Endothelial cell of umbilical vein (primary cell): ENCODE results near the gene CBS. TPM values are rescaled to one million over a fixed set of nuclear protein-coding genes. Genes with fewer than 3 reads are reported as not detected.

ENCODE experiments used
- BruUV-seq: library from RNA; stranded (reverse); fragments of 400-500 nt; replicated peaks from 2 replicates; lab custom pipeline; 2021; lab: Mats Ljungman, UMichigan
- CTCF ChIA-PET: fragments of 300-600, 350-600 bp; sonication (Branson Sonifier 250); formaldehyde crosslinking; loops from one replicate; lab custom pipeline; 2021; ENCODE audit warnings: antibody characterized with exemption, inconsistent platforms; lab: Charles Lee
- POLR2A ChIA-PET: fragments of 300-600, 350-600 bp; sonication (Branson Sonifier 250); formaldehyde crosslinking; loops from one replicate; lab custom pipeline; 2021; ENCODE audit warnings: antibody characterized with exemption, inconsistent platforms; lab: Charles Lee
- DNase-seq: peaks from one replicate; pipeline ENCODE4 v3.0.0-alpha.2; 2011; ENCODE audit warnings: low read depth, low spot score
- FAIRE-seq: peaks from 2 replicates; lab custom pipeline; 2011; peaks lifted over from hg19 to GRCh38; lab: Jason Lieb, UNC
- H2AFZ ChIP-seq: 2 replicates; pipeline ENCODE4 v1.6.0; 2012; ENCODE audit warnings: low read depth, low read length, control low read depth, inconsistent platforms
- H3K27ac ChIP-seq: 2 replicates; pipeline ENCODE4 v1.5.1; 2011; ENCODE audit warnings: low read depth, mild to moderate bottlenecking, control low read depth, low read length, moderate library complexity; ENCODE audit not compliant: insufficient read depth
- H3K27me3 ChIP-seq, 2 experiments: 2 replicates each; pipeline versions ENCODE4 v1.6.0 to v1.6.1; 2011; ENCODE audit warnings: low read length in 2 of 2, mixed read lengths in 1 of 2; ENCODE audit not compliant: control insufficient read depth in 2 of 2, insufficient read depth in 2 of 2
- H3K36me3 ChIP-seq, 2 experiments: 2 replicates in 1 of 2; 3 replicates in 1 of 2; pipeline ENCODE4 v1.5.1; 2011; ENCODE audit warnings: low read length in 2 of 2, mild to moderate bottlenecking in 1 of 2, moderate library complexity in 1 of 2; ENCODE audit not compliant: control insufficient read depth in 2 of 2, insufficient read depth in 2 of 2; ENCODE audit errors: extremely low read depth in 1 of 2
- H3K4me1 ChIP-seq: 3 replicates; pipeline ENCODE4 v1.5.1; 2011; ENCODE audit warnings: mild to moderate bottlenecking, low read length; ENCODE audit not compliant: control insufficient read depth, insufficient read depth; ENCODE audit errors: extremely low read depth
- H3K4me2 ChIP-seq: 2 replicates; pipeline ENCODE4 v1.6.1; 2011; ENCODE audit warnings: low read length, control low read depth, mixed read lengths; ENCODE audit not compliant: insufficient read depth
- H3K4me3 ChIP-seq, 3 experiments: fragments of 200-600 bp in 1 of 3; sonication (generic), shearing (Covaris generic) in 1 of 3; replicated peaks in 1 of 3; 2 replicates each; pipeline ENCODE4 v1.5.1; 2011 to 2016; ENCODE audit warnings: control low read depth in 3 of 3, low read length in 3 of 3, mild to moderate bottlenecking in 2 of 3, inconsistent platforms in 1 of 3, low read depth in 1 of 3, moderate library complexity in 1 of 3; ENCODE audit not compliant: insufficient read depth in 1 of 3
- H3K79me2 ChIP-seq: 2 replicates; pipeline ENCODE4 v1.6.0; 2012; ENCODE audit warnings: low read length, inconsistent platforms; ENCODE audit not compliant: control insufficient read depth, insufficient read depth
- H3K9ac ChIP-seq: replicated peaks from 2 replicates; pipeline ENCODE3; 2011; ENCODE audit warnings: low read length, control low read depth; ENCODE audit not compliant: insufficient read depth; ENCODE audit errors: extremely low read depth
- H3K9me1 ChIP-seq: replicated peaks from 3 replicates; pipeline ENCODE4 v1.6.0; 2011; ENCODE audit warnings: mild to moderate bottlenecking, low read length; ENCODE audit not compliant: control insufficient read depth, insufficient read depth; ENCODE audit errors: extremely low read depth
- H3K9me3 ChIP-seq: replicated peaks from 2 replicates; pipeline ENCODE4 v1.5.1; 2012; ENCODE audit warnings: low read length, inconsistent platforms; ENCODE audit not compliant: control insufficient read depth, insufficient read depth
- H4K20me1 ChIP-seq: replicated peaks from 2 replicates; pipeline ENCODE3; 2011; ENCODE audit warnings: mild to moderate bottlenecking, low read length; ENCODE audit not compliant: control insufficient read depth, insufficient read depth; ENCODE audit errors: extremely low read depth
- EZH2 ChIP-seq: IDR thresholded peaks from 2 replicates; pipeline ENCODE4 v1.6.1; 2012; ENCODE audit warnings: borderline replicate concordance, low read depth, mild to moderate bottlenecking, moderate library complexity, low read length, inconsistent platforms; ENCODE audit not compliant: severe bottlenecking
- FOS ChIP-seq: IDR thresholded peaks from 2 replicates; pipeline ENCODE4 v1.6.1; 2011; ENCODE audit warnings: mild to moderate bottlenecking, low read length, moderate library complexity, borderline replicate concordance; ENCODE audit not compliant: insufficient read depth
- GATA2 ChIP-seq: IDR thresholded peaks from 2 replicates; pipeline ENCODE4 v1.7.0; 2011; ENCODE audit warnings: low read depth, mild to moderate bottlenecking, moderate library complexity, mixed read lengths, low read length; ENCODE audit not compliant: insufficient read length, insufficient read depth
- JUN ChIP-seq: IDR thresholded peaks from 2 replicates; pipeline ENCODE4 v1.6.1; 2011; ENCODE audit warnings: borderline replicate concordance, low read depth; ENCODE audit not compliant: insufficient read length, insufficient read depth
- MYC ChIP-seq: IDR thresholded peaks from one replicate; pipeline ENCODE4 v1.6.1; 2011; ENCODE audit warnings: mild to moderate bottlenecking, low read depth, low read length
- POLR2A ChIP-seq: IDR thresholded peaks from 2 replicates; pipeline ENCODE4 v1.6.1; 2012; ENCODE audit warnings: low read depth, mild to moderate bottlenecking, control low read depth, low read length
- POLR2AphosphoS5 ChIP-seq: IDR thresholded peaks from 2 replicates; pipeline ENCODE4 v1.6.1; 2012; ENCODE audit warnings: low read depth, mild to moderate bottlenecking, control low read depth, low read length, moderate library complexity; ENCODE audit not compliant: insufficient read depth
- dilution Hi-C: fragments of 300-500 bp; cut with MboI; formaldehyde crosslinking; loops from one replicate; pipeline ENCODE4 v1.15.0; 2019; ENCODE audit warnings: low sequenced_read_pairs; ENCODE audit not compliant: extremely low pct_ligation_motif_present
- intact Hi-C: fragments of 100-400 bp; cut with micrococcal nuclease; formaldehyde crosslinking; loops from one replicate; pipeline ENCODE4 v1.10.0; 2022
- polyA plus RNA-seq, 4 experiments: library from polyadenylated mRNA; depleted of rRNA in 3 of 4; stranded (reverse) in 3 of 4; unstranded in 1 of 4; fragments of >200 nt; gene quantifications; 2 replicates each; pipeline versions ENCODE4 v1.2.1 to v1.2.3, GENCODE V29; 2011 to 2012; ENCODE audit warnings: missing spikeins in 1 of 4
- total RNA-seq: library from RNA; stranded (reverse); gene quantifications from 2 replicates; pipeline ENCODE4 v1.2.3, GENCODE V29; 2021
- TF ChIP-seq, protein P1 (sequence below), 2 donors: IDR thresholded peaks; 1 replicate in 1 of 2; 2 replicates in 1 of 2; pipeline ENCODE4 v1.5.1; 2011; ENCODE audit warnings: low read length in 2 of 2, mild to moderate bottlenecking in 2 of 2, moderate library complexity in 2 of 2, control low read depth in 1 of 2, inconsistent platforms in 1 of 2, low read depth in 1 of 2; ENCODE audit not compliant: insufficient read depth in 1 of 2; ENCODE audit errors: extremely low read depth in 1 of 2
- TF ChIP-seq, protein P2 (sequence below): IDR thresholded peaks from 2 replicates; pipeline ENCODE4 v1.6.1; 2011; ENCODE audit not compliant: insufficient read depth, insufficient read length

Gene CBS
- total and polyA plus RNA-seq, 2 donors (not counting 3 experiments of a cell fraction or from before 2014, with no cell fraction given) = 22.0 to 92.9 TPM

DNA sequence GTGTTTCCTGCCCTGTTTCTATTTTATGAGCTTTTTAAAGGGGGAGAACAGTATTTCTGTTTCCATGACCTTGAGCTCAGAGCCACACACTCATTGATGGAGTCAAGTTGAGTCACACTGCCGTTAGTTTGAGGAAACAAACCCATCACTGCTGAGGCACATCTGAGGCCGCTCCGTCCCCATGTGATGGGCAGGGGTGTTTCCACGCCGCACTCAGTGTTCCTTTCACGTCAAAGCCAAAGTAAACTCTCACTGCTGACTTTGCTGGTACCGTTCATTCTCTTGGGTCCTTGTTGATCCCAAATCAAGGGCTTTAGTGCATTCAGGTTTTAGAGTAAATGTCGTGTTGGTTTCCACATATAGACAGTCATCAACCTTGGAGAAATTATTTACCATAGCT, 52.5 kb downstream of the CBS start:
- H3K4me1 ChIP-seq = no peaks in the 10 kb centered on the region
- no peak overlapping the region for H3K4me2 ChIP-seq
- DNase-seq (no peak), FAIRE-seq (no peak)
- H3K9ac ChIP-seq = no peak overlapping the region
- no peaks in the 10 kb centered on the region for H3K9me3 ChIP-seq
- POLR2A ChIA-PET = no interaction called here
- no peaks in the 10 kb centered on the region for H4K20me1 ChIP-seq
- TF ChIP-seq JUN (no peak), MYC (no peak), GATA2 (no peak), POLR2A (no peak), POLR2AphosphoS5 (no peak), EZH2 (no peak), FOS (no peak)
- TF ChIP-seq, protein P1, sequence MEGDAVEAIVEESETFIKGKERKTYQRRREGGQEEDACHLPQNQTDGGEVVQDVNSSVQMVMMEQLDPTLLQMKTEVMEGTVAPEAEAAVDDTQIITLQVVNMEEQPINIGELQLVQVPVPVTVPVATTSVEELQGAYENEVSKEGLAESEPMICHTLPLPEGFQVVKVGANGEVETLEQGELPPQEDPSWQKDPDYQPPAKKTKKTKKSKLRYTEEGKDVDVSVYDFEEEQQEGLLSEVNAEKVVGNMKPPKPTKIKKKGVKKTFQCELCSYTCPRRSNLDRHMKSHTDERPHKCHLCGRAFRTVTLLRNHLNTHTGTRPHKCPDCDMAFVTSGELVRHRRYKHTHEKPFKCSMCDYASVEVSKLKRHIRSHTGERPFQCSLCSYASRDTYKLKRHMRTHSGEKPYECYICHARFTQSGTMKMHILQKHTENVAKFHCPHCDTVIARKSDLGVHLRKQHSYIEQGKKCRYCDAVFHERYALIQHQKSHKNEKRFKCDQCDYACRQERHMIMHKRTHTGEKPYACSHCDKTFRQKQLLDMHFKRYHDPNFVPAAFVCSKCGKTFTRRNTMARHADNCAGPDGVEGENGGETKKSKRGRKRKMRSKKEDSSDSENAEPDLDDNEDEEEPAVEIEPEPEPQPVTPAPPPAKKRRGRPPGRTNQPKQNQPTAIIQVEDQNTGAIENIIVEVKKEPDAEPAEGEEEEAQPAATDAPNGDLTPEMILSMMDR (IDR thresholded peaks at IDR 0.05; ENCODE audit: extremely low read depth in 1 of 2, insufficient read depth in 1 of 2, low read depth in 1 of 2, low read length in 2 of 2) = no peak
- TF ChIP-seq, protein P2, sequence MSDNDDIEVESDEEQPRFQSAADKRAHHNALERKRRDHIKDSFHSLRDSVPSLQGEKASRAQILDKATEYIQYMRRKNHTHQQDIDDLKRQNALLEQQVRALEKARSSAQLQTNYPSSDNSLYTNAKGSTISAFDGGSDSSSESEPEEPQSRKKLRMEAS = no peak
- H3K79me2 ChIP-seq = no peaks in the 10 kb centered on the region
- dilution Hi-C loops (no loop called here), intact Hi-C loops (no loop called here)
- H3K4me3 ChIP-seq = no peak overlapping the region
- no peaks in the 10 kb centered on the region for H3K9me1 ChIP-seq
- H3K36me3 ChIP-seq = peaks cover 0 to 12% of the 10 kb centered on the region in 2 experiments
- CTCF ChIA-PET = no interaction called here
- no TSS peak for BruUV-seq
- H3K27ac ChIP-seq = no peak overlapping the region
- no peak overlapping the region for H2AFZ ChIP-seq
- no peaks in the 10 kb centered on the region for H3K27me3 ChIP-seq
